ENCODE data around the gene RPGRIP1L.

DNA sequence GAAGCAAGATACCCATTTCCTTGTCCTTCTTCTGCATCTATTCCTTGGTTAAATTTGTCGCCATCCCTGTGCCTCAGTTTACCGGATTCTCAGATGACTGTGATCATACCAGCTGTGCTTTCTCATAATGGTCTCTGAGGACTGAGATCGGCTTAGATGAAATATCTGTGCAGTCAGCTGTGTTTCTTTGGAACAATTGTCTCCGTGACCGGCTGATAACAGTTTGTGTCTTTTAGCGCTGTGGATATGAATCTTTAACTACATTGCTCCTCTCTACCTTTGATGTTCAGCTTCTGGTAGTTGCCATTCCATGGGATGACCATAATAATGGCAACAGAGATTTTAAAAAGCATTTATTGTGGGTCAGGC, 770 bp upstream of the RPGRIP1L start:
- TF ChIP-seq EZH2 (IDR thresholded peaks at IDR 0.05; ENCODE audit: low read length) = no peak
- TF ChIP-seq, protein P1, sequence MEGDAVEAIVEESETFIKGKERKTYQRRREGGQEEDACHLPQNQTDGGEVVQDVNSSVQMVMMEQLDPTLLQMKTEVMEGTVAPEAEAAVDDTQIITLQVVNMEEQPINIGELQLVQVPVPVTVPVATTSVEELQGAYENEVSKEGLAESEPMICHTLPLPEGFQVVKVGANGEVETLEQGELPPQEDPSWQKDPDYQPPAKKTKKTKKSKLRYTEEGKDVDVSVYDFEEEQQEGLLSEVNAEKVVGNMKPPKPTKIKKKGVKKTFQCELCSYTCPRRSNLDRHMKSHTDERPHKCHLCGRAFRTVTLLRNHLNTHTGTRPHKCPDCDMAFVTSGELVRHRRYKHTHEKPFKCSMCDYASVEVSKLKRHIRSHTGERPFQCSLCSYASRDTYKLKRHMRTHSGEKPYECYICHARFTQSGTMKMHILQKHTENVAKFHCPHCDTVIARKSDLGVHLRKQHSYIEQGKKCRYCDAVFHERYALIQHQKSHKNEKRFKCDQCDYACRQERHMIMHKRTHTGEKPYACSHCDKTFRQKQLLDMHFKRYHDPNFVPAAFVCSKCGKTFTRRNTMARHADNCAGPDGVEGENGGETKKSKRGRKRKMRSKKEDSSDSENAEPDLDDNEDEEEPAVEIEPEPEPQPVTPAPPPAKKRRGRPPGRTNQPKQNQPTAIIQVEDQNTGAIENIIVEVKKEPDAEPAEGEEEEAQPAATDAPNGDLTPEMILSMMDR (optimal IDR thresholded peaks at IDR 0.05 in 1 of 3, IDR thresholded peaks at IDR 0.05 in 1 of 3, conservative IDR thresholded peaks at IDR 0.05 in 1 of 3; ENCODE audit: extremely low read depth in 1 of 3, insufficient read depth in 2 of 3, low read length in 3 of 3) = no peak

Data from keratinocyte (primary cell).